Activated naive CD4-positive, alpha-beta T cell treated with anti-CD3 and anti-CD28 coated beads, Interleukin-2, amount 50 U/mL, for 24 hours (primary cell): ENCODE measurements around the gene PARP11.

Experiments used
- H3K27ac Mint-ChIP-seq: one replicate; pipeline ENCODE4 v1.8.0; 2021; ENCODE audit warnings: mild to moderate bottlenecking, mixed read lengths
- H3K27me3 Mint-ChIP-seq: one replicate; pipeline ENCODE4 v1.8.0; 2021; ENCODE audit warnings: mixed read lengths
- H3K36me3 Mint-ChIP-seq: one replicate; pipeline ENCODE4 v1.8.0; 2021; ENCODE audit warnings: mixed read lengths
- H3K4me1 Mint-ChIP-seq: one replicate; pipeline ENCODE4 v1.8.0; 2021; ENCODE audit warnings: mixed read lengths
- H3K4me3 Mint-ChIP-seq: one replicate; pipeline ENCODE4 v1.8.0; 2021; ENCODE audit warnings: mild to moderate bottlenecking, mixed read lengths
- H3K9me3 Mint-ChIP-seq: one replicate; pipeline ENCODE4 v1.8.0; 2021; ENCODE audit warnings: mixed read lengths

PARP11 gene

DNA sequence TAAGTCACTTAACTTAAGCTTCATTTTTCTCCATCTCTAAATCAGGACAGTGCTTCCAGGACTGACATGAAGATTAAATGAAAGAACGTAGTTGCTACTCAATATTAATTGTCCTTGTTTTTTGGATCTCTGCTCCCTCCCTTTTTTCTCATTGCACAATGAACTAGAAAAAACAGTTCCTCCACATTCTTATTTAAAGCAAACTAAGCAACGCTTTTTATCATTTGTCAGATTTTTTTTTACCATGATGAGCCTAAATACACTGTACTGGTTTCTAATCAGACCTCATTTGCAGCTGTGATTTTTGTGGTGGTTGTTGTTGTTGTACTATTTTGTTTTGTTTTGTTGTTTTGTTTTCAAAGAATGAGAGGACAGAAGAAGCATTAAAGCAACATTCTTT is 23.2 kb upstream of the PARP11 start:
- Mint-ChIP-seq H3K4me3 (no peak overlapping the region), H3K27me3 (no peaks in the 10 kb centered on the region), H3K4me1 (peaks cover 46% of the 10 kb centered on the region), H3K36me3 (no peaks in the 10 kb centered on the region), H3K27ac (peak overlapping the region; percentile 95), H3K9me3 (no peaks in the 10 kb centered on the region)

DNA sequence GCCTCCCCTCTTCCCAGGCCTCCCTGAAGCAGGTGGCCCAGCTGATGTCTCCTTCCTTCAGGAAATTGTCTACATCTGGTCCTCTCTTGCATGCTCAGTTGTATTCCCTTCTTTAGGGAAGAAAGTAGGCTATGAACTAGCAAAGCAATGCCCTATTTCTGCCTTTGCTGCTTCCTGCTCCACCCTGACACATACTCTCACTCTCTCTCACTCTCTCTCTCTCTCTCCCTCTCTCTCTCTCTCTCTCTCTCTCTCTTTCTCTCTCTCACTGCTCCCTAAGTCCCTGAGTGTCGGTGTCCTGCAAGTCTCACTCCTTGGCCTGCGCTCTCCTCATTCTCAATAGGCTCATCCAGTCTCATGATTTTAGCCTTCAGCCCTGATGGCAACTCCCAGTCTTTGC is 19.4 kb upstream of the PARP11 start:
- Mint-ChIP-seq H3K36me3 (no peaks in the 10 kb centered on the region), H3K4me3 (no peak overlapping the region), H3K27me3 (no peaks in the 10 kb centered on the region)

DNA sequence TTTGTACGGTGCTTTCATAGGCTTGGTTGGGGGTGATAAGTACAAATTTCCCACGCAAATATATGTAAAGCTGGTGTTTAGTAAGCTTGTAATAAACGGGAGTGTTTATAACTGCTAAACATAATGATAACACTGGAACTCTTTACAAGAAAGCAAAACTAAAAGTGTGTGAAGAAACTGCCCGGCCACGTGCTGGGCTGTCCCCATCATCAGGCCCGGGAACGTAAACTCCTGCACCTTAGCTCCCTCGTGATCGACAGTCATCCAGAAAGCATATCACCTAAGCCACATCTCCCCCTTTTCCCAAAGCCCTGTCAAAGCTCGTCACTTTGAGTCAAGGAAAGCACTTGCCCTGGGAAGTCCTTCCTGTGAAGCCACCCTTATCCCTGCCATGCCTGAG is 18.0 kb upstream of the PARP11 start:
- no peak overlapping the region for H3K4me3 Mint-ChIP-seq
- no peaks in the 10 kb centered on the region for H3K36me3 Mint-ChIP-seq
- no peak overlapping the region for H3K27ac Mint-ChIP-seq
- H3K4me1 Mint-ChIP-seq = peaks cover 6% of the 10 kb centered on the region
- no peaks in the 10 kb centered on the region for H3K27me3 Mint-ChIP-seq
- no peaks in the 10 kb centered on the region for H3K9me3 Mint-ChIP-seq

More for the DNA sequence above, 19.4 kb upstream of the PARP11 start:
- Mint-ChIP-seq H3K27ac (no peak overlapping the region), H3K9me3 (no peaks in the 10 kb centered on the region), H3K4me1 (peaks cover 15% of the 10 kb centered on the region)

DNA sequence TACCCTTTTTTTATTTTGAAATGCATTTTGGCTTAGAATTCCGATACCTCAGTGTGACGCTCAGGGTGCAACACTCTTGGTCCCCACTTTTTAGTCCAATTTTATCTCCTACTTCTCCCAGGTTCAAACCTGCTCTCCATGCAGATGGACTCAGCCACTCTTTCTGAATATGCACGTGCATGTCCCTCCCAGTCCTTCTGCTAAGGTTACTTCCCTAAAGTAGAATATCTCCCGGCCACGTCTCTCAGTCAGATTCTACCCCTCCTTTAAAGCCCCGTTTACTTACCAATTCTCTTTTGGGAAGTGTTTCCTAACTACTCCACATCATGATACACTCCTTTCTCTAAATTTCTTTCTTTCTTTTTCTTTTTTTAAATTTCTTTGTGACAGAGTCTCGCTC is 15.5 kb upstream of the PARP11 start:
- Mint-ChIP-seq H3K9me3 (no peaks in the 10 kb centered on the region), H3K27me3 (no peaks in the 10 kb centered on the region), H3K36me3 (no peaks in the 10 kb centered on the region), H3K27ac (no peak overlapping the region), H3K4me1 (peaks cover 13% of the 10 kb centered on the region), H3K4me3 (no peak overlapping the region)

DNA sequence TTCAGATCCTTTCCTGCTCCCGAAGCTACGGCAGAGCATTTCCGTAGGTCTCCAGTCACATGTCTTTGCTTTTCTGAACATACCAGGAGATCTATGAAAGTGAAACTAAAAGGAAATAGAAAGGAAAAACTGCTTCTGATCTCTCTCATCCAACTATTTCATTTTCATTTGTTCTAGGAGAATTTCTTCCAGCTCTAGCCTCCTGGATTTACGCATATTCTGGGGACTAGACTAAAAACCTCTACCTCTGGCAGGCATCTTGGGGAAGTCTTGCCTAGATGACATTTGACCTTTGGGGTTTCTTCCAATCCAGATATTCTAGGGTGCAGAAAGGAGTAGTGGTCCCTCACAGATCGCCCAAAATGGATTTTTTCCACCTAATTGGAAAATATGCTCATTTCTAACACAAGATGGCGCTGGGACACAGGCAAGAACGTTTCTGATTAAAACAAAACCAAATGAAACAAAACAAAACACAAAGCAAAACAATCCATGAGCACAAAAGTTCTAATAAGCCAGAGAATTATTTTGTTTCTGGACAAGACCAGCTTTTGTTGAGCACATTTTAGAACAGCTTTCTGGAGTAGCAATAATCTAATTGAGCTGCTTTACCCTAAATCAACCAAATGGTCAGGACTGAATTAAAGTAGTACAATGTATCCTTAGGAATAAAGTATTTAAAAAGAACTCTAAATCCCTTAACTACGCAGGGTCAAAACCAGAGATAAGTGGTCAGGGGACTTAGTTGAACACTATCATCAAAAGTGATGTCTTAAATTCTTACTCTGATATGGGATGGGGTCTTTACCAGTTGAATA is 12.3 kb upstream of the PARP11 start:
- Mint-ChIP-seq H3K27ac (peak overlapping the region; percentile 36), H3K4me3 (no peak overlapping the region), H3K4me1 (peaks cover 13% of the 10 kb centered on the region), H3K27me3 (no peaks in the 10 kb centered on the region), H3K36me3 (no peaks in the 10 kb centered on the region), H3K9me3 (no peaks in the 10 kb centered on the region)

DNA sequence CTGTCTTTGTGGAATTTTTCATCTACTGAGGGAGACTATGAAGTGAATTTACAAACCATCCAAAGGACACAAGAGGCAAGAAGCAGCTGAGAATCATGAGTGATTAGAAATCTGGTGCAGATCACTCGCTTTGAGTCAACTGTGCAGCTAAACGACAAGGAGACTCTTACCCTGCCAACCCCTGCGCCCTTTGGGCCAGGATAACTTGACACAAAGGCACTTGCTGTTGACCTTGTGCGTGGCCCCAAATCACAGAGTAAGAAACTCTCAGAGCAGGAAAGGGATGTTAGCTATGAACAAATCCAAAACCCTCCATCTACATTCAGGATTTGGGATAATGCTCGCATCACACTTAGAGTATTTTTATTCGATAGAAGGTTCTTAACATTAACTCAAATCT is 11.5 kb upstream of the PARP11 start:
- Mint-ChIP-seq H3K9me3 (no peaks in the 10 kb centered on the region), H3K4me3 (no peak overlapping the region), H3K4me1 (peaks cover 18% of the 10 kb centered on the region), H3K27me3 (no peaks in the 10 kb centered on the region), H3K27ac (no peak overlapping the region), H3K36me3 (no peaks in the 10 kb centered on the region)

DNA sequence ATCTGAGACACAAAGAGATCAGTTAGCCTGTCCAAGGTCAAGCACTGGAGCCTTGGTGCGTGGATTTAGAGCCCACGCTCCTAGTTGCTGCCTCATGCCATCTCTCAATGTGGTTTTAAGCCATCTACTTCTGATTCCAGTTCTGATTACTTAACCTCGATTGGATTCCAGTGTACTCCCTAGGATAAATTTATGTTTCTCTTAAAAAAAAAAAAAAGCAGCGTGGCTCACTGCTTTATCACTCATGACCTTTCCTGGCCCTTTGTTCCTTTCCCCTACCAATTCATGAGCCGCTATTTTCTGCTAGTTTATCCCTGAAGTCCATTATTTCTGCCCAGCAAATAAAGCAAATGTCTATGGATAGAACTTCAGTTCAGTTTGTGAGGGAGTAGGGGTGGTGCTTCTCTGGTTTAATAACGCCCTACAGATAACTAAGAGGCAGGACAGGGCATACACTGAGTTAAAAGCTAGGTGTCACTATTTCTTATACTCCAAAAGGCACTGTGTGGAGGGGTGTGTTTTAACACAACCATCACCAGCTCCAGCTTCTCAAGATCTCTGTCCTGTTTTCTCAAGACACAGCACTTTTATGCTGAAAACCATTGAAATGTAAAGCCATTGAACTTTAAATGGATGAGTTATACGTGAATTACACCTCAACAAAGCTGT is 9.8 kb upstream of the PARP11 start:
- Mint-ChIP-seq H3K4me1 (peaks cover 29% of the 10 kb centered on the region), H3K36me3 (no peaks in the 10 kb centered on the region), H3K9me3 (no peaks in the 10 kb centered on the region), H3K27ac (no peak overlapping the region), H3K4me3 (no peak overlapping the region), H3K27me3 (no peaks in the 10 kb centered on the region)

DNA sequence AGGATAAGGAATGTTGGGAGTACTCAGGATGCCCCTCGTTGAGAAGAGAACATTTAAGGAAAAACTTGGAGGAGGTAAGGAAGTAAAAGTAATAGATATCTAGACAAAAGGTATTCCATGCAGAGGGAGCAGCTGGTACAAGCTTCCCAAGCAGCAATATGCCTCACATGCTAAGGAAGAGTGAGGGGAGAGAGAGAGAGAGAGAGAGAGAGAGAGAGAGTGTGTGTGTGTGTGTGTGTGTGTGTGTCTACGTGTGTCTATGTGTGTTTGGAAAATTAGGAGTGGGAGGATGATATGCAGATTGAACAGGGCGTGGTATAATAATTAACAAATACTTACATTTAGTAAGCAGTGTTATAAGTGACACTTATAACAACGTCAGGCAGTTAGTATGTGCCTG is 9.2 kb upstream of the PARP11 start:
- Mint-ChIP-seq H3K27ac (no peak overlapping the region), H3K27me3 (no peaks in the 10 kb centered on the region), H3K4me1 (peaks cover 29% of the 10 kb centered on the region), H3K4me3 (no peak overlapping the region), H3K9me3 (no peaks in the 10 kb centered on the region), H3K36me3 (no peaks in the 10 kb centered on the region)

DNA sequence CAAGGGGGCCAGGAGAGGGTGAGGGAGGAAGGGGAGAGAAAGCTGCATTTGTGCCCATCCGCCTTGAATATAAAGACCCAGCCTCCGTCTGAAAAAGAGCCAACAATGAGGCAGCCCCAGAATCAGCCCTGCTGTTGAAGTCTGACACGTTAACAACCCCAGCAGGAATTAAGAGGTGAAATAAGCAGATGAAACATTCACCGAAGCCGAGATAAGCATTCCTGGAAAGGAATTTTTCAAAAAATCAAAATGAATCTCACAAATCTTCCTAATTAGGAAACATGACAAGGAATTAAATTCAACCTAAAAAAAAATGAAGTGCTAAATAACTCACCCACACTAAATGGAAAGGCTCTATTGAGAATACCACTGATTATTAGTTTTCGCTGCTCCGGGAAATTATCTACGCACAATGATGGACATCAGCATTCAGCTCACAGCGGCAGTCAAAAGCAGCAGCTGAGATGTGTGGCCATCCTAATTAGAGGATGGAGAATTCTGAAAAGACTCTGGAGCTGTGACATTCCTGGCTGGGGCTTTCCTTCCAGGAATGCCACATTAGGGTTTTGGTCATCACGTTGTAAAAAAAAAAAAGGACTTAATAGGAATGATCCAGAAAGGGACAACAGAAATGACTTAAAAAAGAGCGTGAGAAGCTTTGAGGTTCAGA is 8.2 kb upstream of the PARP11 start:
- Mint-ChIP-seq H3K4me3 (no peak overlapping the region), H3K27ac (no peak overlapping the region), H3K9me3 (no peaks in the 10 kb centered on the region), H3K4me1 (peaks cover 25% of the 10 kb centered on the region), H3K27me3 (no peaks in the 10 kb centered on the region), H3K36me3 (no peaks in the 10 kb centered on the region)

DNA sequence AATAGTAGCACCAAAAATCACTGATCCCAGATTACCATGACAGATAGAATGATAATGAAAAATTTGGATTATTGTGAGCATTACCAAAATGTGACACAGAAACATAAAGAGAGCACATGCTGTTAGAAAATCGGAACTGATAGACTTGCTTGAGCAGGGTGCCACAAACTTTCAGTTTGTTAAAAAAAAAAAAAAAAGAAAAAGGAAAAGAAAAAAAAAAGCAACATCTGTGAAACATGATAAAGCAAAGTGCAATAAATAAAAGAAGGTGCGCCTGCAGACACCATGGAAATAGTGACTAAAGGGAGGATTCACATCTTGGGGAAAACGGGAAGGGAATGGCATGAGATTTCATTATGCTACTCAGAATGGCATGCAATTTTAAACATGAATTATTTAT is 6.6 kb upstream of the PARP11 start:
- H3K27ac Mint-ChIP-seq = peak overlapping the region; percentile 19
- no peaks in the 10 kb centered on the region for H3K9me3 Mint-ChIP-seq
- H3K4me1 Mint-ChIP-seq = peaks cover 16% of the 10 kb centered on the region
- H3K36me3 Mint-ChIP-seq = no peaks in the 10 kb centered on the region
- no peaks in the 10 kb centered on the region for H3K27me3 Mint-ChIP-seq
- H3K4me3 Mint-ChIP-seq = no peak overlapping the region

DNA sequence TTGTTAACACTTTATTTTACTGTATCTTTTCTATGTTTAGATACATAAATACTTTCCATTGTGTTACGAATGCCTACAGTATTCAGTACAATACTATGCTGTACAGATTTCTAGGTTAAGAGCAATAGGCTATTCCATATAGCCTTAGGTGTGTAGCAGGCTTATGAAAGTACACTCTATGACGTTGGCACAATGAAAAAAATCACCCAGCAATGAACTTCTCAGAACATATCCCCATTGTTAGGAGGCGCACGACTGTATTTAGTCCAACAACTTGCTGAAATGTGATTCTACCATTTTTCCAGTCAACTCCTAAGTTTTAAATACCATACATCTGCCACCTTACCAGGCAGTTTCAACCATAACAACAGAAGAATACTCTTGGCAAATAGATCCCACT is 1.8 kb downstream of the PARP11 start:
- H3K27ac Mint-ChIP-seq = peak overlapping the region; percentile 100
- peaks cover 64% of the 10 kb centered on the region for H3K4me1 Mint-ChIP-seq
- H3K36me3 Mint-ChIP-seq = peaks cover 12% of the 10 kb centered on the region
- peak overlapping the region; percentile 99 for H3K4me3 Mint-ChIP-seq
- H3K27me3 Mint-ChIP-seq = no peaks in the 10 kb centered on the region
- peaks cover 11% of the 10 kb centered on the region for H3K9me3 Mint-ChIP-seq

DNA sequence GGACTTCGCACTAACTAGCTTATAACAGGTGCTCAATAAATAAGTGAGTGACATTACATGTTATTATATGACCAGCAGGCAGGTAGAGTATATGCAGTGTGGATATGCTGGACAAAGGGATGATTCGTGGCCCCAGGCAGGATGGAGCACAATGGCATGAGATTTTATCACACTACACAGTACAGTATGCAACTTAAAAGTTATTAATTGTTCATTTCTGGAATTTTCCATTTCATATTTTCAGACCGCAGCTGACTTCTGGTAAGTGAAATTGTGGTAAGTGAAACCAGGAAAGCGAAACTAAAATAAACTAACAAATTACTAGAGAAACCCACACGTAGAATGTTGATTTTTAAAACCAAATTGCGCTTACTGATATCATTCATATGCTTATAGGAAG is 3.3 kb downstream of the PARP11 start:
- Mint-ChIP-seq H3K9me3 (peaks cover 25% of the 10 kb centered on the region), H3K4me1 (peaks cover 77% of the 10 kb centered on the region), H3K36me3 (peaks cover 24% of the 10 kb centered on the region), H3K27ac (peak overlapping the region; percentile 100), H3K27me3 (no peaks in the 10 kb centered on the region), H3K4me3 (peak overlapping the region; percentile 99)

DNA sequence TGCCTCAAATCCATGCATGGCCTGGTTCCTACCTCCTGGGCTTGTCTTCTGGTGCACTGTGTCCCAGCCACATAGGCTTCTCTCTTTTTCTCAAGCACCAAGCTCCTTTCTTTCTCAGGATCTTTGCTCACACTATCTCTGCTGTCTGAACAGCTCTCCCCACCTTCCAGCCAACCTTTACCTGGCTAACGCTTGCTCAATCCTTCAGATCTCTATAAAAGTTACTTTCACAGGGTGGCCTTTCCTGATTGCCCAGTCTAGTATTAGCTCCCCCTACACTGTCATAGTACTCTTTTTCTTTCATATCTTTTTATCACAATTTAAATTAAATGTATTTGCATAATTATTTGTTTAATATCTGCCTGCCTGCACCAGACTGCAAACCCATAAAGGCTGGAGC is 3.8 kb downstream of the PARP11 start:
- Mint-ChIP-seq H3K27me3 (no peaks in the 10 kb centered on the region), H3K4me1 (peaks cover 81% of the 10 kb centered on the region), H3K36me3 (peaks cover 28% of the 10 kb centered on the region), H3K4me3 (peak overlapping the region; percentile 99), H3K9me3 (peaks cover 28% of the 10 kb centered on the region), H3K27ac (peak overlapping the region; percentile 100)

DNA sequence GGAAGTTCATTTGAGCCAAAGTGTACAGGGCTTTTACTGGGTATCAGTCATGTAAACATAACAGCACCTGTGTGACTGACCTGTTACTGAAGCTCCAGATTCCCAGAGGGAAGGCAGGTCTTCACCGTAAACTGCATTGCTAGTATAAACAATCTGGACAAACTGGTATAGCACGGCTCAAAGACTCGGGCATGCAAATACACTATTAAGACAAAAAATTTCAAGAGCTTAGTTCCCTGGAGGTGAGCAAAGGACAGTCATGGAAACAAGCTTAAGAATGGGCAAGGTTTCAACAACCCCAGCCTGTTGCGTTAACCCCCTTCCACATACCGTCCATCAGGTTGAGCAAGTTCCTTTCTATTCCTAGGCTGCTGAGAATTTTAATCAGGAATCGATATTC is 9.4 kb downstream of the PARP11 start:
- Mint-ChIP-seq H3K4me1 (peaks cover 55% of the 10 kb centered on the region), H3K9me3 (peaks cover 19% of the 10 kb centered on the region), H3K4me3 (no peak overlapping the region), H3K36me3 (peaks cover 42% of the 10 kb centered on the region), H3K27me3 (no peaks in the 10 kb centered on the region), H3K27ac (peak overlapping the region; percentile 5)

DNA sequence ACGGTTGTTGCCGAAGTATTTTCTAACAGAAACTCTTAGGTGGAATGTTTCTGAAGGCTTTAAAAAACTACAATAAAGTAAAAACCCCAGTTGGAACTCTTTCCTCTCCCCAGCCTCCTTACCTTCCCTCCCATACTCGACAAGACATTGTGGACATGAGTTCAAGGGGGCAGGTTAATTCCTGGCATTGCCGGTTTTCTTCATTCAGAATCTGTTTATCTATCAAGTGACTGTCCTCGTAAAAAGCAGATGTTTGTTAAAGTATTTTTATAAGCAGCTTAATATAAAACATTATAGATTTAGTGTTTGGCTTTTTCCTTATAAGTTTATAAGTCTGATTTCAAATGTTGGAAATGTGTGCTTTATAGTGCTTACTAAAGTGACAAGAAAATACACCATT is 30.7 kb downstream of the PARP11 start:
- Mint-ChIP-seq H3K4me1 (peaks cover 66% of the 10 kb centered on the region), H3K9me3 (peaks cover 5% of the 10 kb centered on the region), H3K27ac (no peak overlapping the region), H3K4me3 (no peak overlapping the region), H3K27me3 (no peaks in the 10 kb centered on the region), H3K36me3 (peaks cover 42% of the 10 kb centered on the region)

DNA sequence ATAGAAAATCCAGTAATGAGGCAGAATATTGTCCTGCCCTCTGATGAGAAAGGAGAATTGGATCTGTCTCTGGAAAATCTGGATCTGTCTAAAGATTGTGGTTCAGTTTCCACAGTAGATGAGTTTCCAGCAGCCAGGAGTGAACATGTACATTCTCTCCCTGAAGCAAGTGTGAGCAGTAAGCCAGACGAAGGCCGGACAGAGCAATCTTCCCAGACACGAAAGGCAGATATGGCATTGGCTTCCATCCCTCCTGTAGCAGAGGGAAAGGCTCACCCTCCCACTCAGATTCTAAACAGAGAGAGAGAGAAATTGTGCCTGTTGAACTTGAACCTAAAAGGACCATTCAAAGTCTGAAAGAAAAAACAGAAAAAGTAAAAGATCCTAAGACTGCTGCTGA is 31.4 kb downstream of the PARP11 start:
- Mint-ChIP-seq H3K9me3 (no peaks in the 10 kb centered on the region), H3K4me3 (no peak overlapping the region), H3K4me1 (peaks cover 66% of the 10 kb centered on the region), H3K36me3 (peaks cover 38% of the 10 kb centered on the region), H3K27me3 (no peaks in the 10 kb centered on the region), H3K27ac (peak overlapping the region; percentile 33)
